ENCODE results near the gene MYT1.

Gene MYT1

DNA sequence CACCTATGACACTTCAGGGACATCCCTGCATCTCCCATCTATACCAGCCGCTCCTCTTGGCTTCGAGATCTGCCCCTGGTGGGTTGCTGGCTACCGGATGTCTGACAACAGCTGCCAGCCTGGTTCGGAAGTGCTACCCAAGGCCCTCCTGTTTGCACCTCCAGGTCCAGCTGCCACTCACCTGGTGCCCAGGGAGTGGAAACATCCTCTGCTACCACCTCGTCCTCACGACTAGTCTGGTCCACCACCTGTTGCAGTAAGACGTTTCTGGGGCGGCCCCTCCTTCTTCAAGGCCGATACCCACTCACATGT lies 83.0 kb downstream of the MYT1 start:
- Histone ChIP-seq H3K27ac (replicated peaks) (no peak overlapping the region), H3K4me3 (replicated peaks; ENCODE audit: insufficient read depth, low read length) (no peak overlapping the region), H3K27me3 (ENCODE audit: insufficient read depth, poor library complexity, severe bottlenecking) (peaks cover 6% of the 10 kb centered on the region)
- TF ChIP-seq GABPA (IDR thresholded peaks at IDR 0.05; ENCODE audit: low read depth) (no peak), CTCF (IDR thresholded peaks at IDR 0.05; ENCODE audit: insufficient read depth, low read length) (no peak), POLR2AphosphoS5 (IDR thresholded peaks at IDR 0.05; ENCODE audit: low read depth) (no peak), SPI1 (IDR thresholded peaks at IDR 0.05; ENCODE audit: borderline replicate concordance, low read depth) (no peak)
- TF ChIP-seq, protein P1, sequence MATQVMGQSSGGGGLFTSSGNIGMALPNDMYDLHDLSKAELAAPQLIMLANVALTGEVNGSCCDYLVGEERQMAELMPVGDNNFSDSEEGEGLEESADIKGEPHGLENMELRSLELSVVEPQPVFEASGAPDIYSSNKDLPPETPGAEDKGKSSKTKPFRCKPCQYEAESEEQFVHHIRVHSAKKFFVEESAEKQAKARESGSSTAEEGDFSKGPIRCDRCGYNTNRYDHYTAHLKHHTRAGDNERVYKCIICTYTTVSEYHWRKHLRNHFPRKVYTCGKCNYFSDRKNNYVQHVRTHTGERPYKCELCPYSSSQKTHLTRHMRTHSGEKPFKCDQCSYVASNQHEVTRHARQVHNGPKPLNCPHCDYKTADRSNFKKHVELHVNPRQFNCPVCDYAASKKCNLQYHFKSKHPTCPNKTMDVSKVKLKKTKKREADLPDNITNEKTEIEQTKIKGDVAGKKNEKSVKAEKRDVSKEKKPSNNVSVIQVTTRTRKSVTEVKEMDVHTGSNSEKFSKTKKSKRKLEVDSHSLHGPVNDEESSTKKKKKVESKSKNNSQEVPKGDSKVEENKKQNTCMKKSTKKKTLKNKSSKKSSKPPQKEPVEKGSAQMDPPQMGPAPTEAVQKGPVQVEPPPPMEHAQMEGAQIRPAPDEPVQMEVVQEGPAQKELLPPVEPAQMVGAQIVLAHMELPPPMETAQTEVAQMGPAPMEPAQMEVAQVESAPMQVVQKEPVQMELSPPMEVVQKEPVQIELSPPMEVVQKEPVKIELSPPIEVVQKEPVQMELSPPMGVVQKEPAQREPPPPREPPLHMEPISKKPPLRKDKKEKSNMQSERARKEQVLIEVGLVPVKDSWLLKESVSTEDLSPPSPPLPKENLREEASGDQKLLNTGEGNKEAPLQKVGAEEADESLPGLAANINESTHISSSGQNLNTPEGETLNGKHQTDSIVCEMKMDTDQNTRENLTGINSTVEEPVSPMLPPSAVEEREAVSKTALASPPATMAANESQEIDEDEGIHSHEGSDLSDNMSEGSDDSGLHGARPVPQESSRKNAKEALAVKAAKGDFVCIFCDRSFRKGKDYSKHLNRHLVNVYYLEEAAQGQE (IDR thresholded peaks at IDR 0.05; ENCODE audit: insufficient replicate concordance, low read depth): no peak
- no peak for DNase-seq (ENCODE audit: low read depth in 1 of 2, low spot score in 1 of 2)

- Histone ChIP-seq H3K4me3 (replicated peaks; ENCODE audit: insufficient read depth, low read length) (no peak overlapping the region), H3K27ac (replicated peaks) (no peak overlapping the region), H3K27me3 (ENCODE audit: insufficient read depth, poor library complexity, severe bottlenecking) (peaks cover 6% of the 10 kb centered on the region)
- peak in 1 of 2 experiments; percentile 55 for DNase-seq (ENCODE audit: low read depth in 1 of 2, low spot score in 1 of 2)
- peak; percentile 69 for TF ChIP-seq SPI1 (IDR thresholded peaks at IDR 0.05; ENCODE audit: borderline replicate concordance, low read depth)
- TF ChIP-seq, protein P1 (IDR thresholded peaks at IDR 0.05; ENCODE audit: insufficient replicate concordance, low read depth): no peak
Observed at GRCh38 chr20:64247970-64248841, 84.0 kb downstream of the MYT1 start.

DNA sequence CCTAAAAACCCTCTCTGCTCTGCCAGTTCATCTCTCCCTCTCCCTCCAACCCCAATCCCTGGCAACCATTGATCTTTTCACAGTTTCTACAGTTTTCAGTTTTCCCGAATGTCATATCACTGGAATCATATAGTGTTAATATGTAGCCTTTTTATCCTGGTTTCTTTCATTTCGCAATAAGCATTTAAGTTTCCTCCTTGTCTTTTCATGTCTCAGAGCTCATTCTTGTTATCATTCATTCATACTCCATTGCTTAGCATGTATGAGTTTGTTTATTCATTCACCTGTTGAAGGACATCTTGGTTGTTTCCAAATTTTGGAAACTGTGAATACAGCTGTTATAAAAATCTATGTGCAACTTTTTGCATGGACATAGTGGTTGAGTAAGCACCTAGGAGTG lies 85.8 kb downstream of the MYT1 start:
- DNase-seq (ENCODE audit: low read depth in 1 of 2, low spot score in 1 of 2): no peak
- TF ChIP-seq CTCF (IDR thresholded peaks at IDR 0.05; ENCODE audit: insufficient read depth, low read length) (no peak), POLR2AphosphoS5 (IDR thresholded peaks at IDR 0.05; ENCODE audit: low read depth) (no peak), SPI1 (IDR thresholded peaks at IDR 0.05; ENCODE audit: borderline replicate concordance, low read depth) (no peak), GABPA (IDR thresholded peaks at IDR 0.05; ENCODE audit: low read depth) (no peak)
- TF ChIP-seq, protein P1 (IDR thresholded peaks at IDR 0.05; ENCODE audit: insufficient replicate concordance, low read depth): no peak
- Histone ChIP-seq H3K4me3 (replicated peaks; ENCODE audit: insufficient read depth, low read length) (no peak overlapping the region), H3K27me3 (ENCODE audit: insufficient read depth, poor library complexity, severe bottlenecking) (peaks cover 6% of the 10 kb centered on the region), H3K27ac (replicated peaks) (no peak overlapping the region)
